K562 (cell line): ENCODE data around the gene MFAP3. TPM values are rescaled to one million over a fixed set of nuclear protein-coding genes. Genes with fewer than 3 reads are reported as not detected.

ENCODE experiments used
- ARID1B ChIP-seq: fragments of 450-650 bp; IDR thresholded peaks from 2 replicates; pipeline ENCODE4 v1.6.1; 2016; ENCODE audit warnings: antibody characterized with exemption, mild to moderate bottlenecking, inconsistent platforms
- CBX1 ChIP-seq: sonication (generic); IDR thresholded peaks from 2 replicates; pipeline ENCODE4 v1.6.1; 2016; ENCODE audit warnings: antibody characterized with exemption, low read depth, mild to moderate bottlenecking
- CLOCK ChIP-seq: fragments of 250-450 bp; sonication (Bioruptor Pico); IDR thresholded peaks from 2 replicates; pipeline ENCODE4 v1.4.0; 2020; ENCODE audit warnings: mild to moderate bottlenecking, moderate library complexity, borderline replicate concordance
- FOXA3 ChIP-seq, 2 experiments: fragments of 450-650 bp in 1 of 2; sonication (generic) in 1 of 2; formaldehyde crosslinking; IDR thresholded peaks in 1 of 2; conservative IDR thresholded peaks in 1 of 2; 2 replicates each; pipeline versions ENCODE4 v1.4.0 to v1.8.0; 2020 to 2022; ENCODE audit warnings: mild to moderate bottlenecking in 2 of 2, missing genetic modification reagents in 1 of 2
- HDAC8 ChIP-seq: fragments of 450-650 bp; IDR thresholded peaks from 2 replicates; pipeline ENCODE4 v1.6.1; 2016; ENCODE audit warnings: mild to moderate bottlenecking, missing genetic modification characterization, moderate library complexity, missing compliant biosample characterization
- HES1 ChIP-seq: fragments of 450-650 bp; IDR thresholded peaks from 2 replicates; pipeline ENCODE4 v1.6.1; 2016; ENCODE audit warnings: low read depth, mild to moderate bottlenecking, moderate library complexity
- NKRF ChIP-seq: fragments of 450-650 bp; IDR thresholded peaks from 2 replicates; pipeline ENCODE4 v1.6.1; 2016; ENCODE audit warnings: borderline replicate concordance
- NRF1 ChIP-seq, 2 experiments: fragments of 450-650 bp; IDR thresholded peaks in 1 of 2; conservative IDR thresholded peaks in 1 of 2; 2 replicates each; pipeline ENCODE4 v1.6.1; 2014; ENCODE audit warnings: mild to moderate bottlenecking in 2 of 2
- RB1 ChIP-seq: fragments of 450-650 bp; IDR thresholded peaks from 2 replicates; pipeline ENCODE4 v1.6.1; 2017; ENCODE audit warnings: low read depth, mild to moderate bottlenecking
- ZNF436 ChIP-seq: fragments of 250-450, 450-650 bp; sonication (Bioruptor Pico); formaldehyde crosslinking; IDR thresholded peaks from 2 replicates; pipeline ENCODE4 v1.7.0; 2020; ENCODE audit warnings: mild to moderate bottlenecking
- ZNF668 ChIP-seq: fragments of 250-450 bp; sonication (Bioruptor Pico); IDR thresholded peaks from 2 replicates; pipeline ENCODE4 v1.8.0; 2022; ENCODE audit warnings: mild to moderate bottlenecking, inconsistent platforms
- ZNF717 ChIP-seq: fragments of 250-450 bp; sonication (Bioruptor Pico); IDR thresholded peaks from 2 replicates; pipeline ENCODE4 v1.5.0; 2021
- ZNF778 ChIP-seq: fragments of 450-650 bp; formaldehyde crosslinking; IDR thresholded peaks from 2 replicates; pipeline ENCODE4 v1.4.0; 2020; ENCODE audit warnings: mild to moderate bottlenecking, moderate library complexity
- polyA plus RNA-seq, 8 experiments: library from polyadenylated mRNA; depleted of rRNA in 4 of 8; stranded (reverse) in 5 of 8; unstranded in 3 of 8; fragments of >200 nt; fragmentation: Nextera tagmentation in 2 of 8; fragmentation: Illumina TruSeq in 1 of 8; extraction: Ambion mirVana in 2 of 8; extraction: Trizol in 1 of 8; gene quantifications; 2 replicates each; pipeline versions ENCODE4 v1.2.1 to v1.2.3, GENCODE V29; 2011 to 2014; ENCODE audit warnings: inconsistent platforms in 1 of 8, missing spikeins in 1 of 8
- total RNA-seq, 7 experiments: library from RNA; depleted of rRNA in 6 of 7; stranded (reverse); fragments of >200 nt in 6 of 7; fragmentation: Illumina TruSeq in 2 of 7; extraction: Trizol in 2 of 7; gene quantifications; 2 replicates each; pipeline versions ENCODE4 v1.2.1 to v1.2.3, GENCODE V29; 2011 to 2021; ENCODE audit warnings: low replicate concordance in 1 of 7
- TF ChIP-seq, protein P1 (sequence below): sonication (generic); formaldehyde crosslinking; IDR thresholded peaks from 2 replicates; pipeline ENCODE4 v1.8.0; 2022; ENCODE audit warnings: missing genetic modification reagents, mild to moderate bottlenecking, borderline replicate concordance
- TF ChIP-seq, protein P2 (sequence below): fragments of 250-450 bp; sonication (Bioruptor Pico); IDR thresholded peaks from 2 replicates; pipeline ENCODE4 v1.4.0; 2020

MFAP3 gene
- total and polyA plus RNA-seq, 9 of the 15 experiments (the other 6 are each of a cell fraction or from before 2014, with no cell fraction given), result 9.5 to 39.1 (median 20.7) TPM

DNA sequence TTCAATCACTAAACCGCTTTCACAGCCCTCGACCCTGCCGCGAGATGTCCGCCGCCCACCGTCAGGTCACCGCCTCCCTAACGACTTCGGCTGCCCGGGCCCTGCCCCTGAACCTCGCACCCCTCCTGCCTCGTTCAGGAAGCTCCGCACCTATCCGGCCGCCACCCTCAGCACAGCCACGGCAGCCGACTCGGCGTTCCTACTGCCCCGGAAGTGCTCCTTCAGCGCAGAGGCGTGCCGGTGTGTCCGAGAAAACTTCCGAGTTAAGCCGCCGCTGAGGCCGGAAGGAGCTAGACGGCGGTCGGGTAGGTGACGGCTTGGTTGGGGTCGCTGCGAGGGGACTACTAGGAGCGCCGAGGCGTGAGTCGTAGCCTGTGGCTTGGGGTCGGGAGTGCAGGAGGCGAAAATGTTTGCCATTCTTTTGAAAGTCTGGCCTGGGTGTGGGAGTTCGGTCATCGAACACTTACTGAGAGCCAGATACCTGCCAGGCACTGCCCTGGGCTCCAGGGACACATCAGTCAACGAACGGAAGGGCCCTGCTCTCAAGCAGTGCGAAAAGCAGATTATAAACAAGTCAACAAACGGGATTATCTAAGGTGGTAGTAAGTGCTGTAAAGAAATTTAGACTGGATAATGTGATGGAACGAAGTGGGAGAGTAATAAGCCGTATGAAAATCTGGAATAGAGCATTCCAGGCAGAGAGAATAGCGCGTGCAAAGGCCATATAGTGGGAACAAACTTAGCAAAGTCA is at the start of gene MFAP3, which contains the start of gene FAM114A2 (continued):
- no peak for TF ChIP-seq CLOCK (CRISPR knock-in tag)
- TF ChIP-seq RB1, result peak; percentile 63; the same call in 1 of the 2 replicates
- TF ChIP-seq ZNF668 (CRISPR knock-in tag), result no peak
- TF ChIP-seq HES1, result no peak
- no peak for TF ChIP-seq ARID1B
- TF ChIP-seq, protein P1, sequence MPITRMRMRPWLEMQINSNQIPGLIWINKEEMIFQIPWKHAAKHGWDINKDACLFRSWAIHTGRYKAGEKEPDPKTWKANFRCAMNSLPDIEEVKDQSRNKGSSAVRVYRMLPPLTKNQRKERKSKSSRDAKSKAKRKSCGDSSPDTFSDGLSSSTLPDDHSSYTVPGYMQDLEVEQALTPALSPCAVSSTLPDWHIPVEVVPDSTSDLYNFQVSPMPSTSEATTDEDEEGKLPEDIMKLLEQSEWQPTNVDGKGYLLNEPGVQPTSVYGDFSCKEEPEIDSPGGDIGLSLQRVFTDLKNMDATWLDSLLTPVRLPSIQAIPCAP (CRISPR knock-in tag), result no peak
- TF ChIP-seq, protein P2, sequence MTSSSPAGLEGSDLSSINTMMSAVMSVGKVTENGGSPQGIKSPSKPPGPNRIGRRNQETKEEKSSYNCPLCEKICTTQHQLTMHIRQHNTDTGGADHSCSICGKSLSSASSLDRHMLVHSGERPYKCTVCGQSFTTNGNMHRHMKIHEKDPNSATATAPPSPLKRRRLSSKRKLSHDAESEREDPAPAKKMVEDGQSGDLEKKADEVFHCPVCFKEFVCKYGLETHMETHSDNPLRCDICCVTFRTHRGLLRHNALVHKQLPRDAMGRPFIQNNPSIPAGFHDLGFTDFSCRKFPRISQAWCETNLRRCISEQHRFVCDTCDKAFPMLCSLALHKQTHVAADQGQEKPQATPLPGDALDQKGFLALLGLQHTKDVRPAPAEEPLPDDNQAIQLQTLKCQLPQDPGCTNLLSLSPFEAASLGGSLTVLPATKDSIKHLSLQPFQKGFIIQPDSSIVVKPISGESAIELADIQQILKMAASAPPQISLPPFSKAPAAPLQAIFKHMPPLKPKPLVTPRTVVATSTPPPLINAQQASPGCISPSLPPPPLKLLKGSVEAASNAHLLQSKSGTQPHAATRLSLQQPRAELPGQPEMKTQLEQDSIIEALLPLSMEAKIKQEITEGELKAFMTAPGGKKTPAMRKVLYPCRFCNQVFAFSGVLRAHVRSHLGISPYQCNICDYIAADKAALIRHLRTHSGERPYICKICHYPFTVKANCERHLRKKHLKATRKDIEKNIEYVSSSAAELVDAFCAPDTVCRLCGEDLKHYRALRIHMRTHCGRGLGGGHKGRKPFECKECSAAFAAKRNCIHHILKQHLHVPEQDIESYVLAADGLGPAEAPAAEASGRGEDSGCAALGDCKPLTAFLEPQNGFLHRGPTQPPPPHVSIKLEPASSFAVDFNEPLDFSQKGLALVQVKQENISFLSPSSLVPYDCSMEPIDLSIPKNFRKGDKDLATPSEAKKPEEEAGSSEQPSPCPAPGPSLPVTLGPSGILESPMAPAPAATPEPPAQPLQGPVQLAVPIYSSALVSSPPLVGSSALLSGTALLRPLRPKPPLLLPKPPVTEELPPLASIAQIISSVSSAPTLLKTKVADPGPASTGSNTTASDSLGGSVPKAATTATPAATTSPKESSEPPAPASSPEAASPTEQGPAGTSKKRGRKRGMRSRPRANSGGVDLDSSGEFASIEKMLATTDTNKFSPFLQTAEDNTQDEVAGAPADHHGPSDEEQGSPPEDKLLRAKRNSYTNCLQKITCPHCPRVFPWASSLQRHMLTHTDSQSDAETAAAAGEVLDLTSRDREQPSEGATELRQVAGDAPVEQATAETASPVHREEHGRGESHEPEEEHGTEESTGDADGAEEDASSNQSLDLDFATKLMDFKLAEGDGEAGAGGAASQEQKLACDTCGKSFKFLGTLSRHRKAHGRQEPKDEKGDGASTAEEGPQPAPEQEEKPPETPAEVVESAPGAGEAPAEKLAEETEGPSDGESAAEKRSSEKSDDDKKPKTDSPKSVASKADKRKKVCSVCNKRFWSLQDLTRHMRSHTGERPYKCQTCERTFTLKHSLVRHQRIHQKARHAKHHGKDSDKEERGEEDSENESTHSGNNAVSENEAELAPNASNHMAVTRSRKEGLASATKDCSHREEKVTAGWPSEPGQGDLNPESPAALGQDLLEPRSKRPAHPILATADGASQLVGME (CRISPR knock-in tag), result no peak
- TF ChIP-seq ZNF436 (CRISPR knock-in tag), result no peak
- TF ChIP-seq ZNF717, result no peak
- TF ChIP-seq HDAC8 (tag), result no peak
- TF ChIP-seq ZNF778 (CRISPR knock-in tag), result no peak
- TF ChIP-seq CBX1, result peak; percentile 92; the same call in 1 of the 2 replicates
- TF ChIP-seq NKRF, result peak; percentile 76; the same call in 1 of the 2 replicates
- TF ChIP-seq FOXA3 (CRISPR knock-in tag; conservative IDR thresholded peaks at IDR 0.05 in 1 of 2, IDR thresholded peaks at IDR 0.05 in 1 of 2), result no peak
- peak; percentile 48 to 67 for TF ChIP-seq NRF1 (conservative IDR thresholded peaks at IDR 0.05 in 1 of 2, IDR thresholded peaks at IDR 0.05 in 1 of 2)
